IPS DF 4.7 (cell line): ENCODE measurements around the gene URI1.

Experiments used
- DNase-seq: peaks from one replicate; pipeline ENCODE4 v3.0.0-alpha.2; 2013; ENCODE audit warnings: low spot score; ENCODE audit errors: extremely low read depth

URI1 gene

GRCh38 chr19:30052122-30053075, 110.4 kb downstream of the URI1 start:
- no peak for DNase-seq

GRCh38 chr19:30053558-30053957, 111.5 kb downstream of the URI1 start:
- DNase-seq, result no peak

GRCh38 chr19:30054210-30054609, 112.2 kb downstream of the URI1 start:
- DNase-seq, result no peak

- no peak for DNase-seq
Measured at GRCh38 chr19:30056580-30056979, 114.5 kb downstream of the URI1 start.

- DNase-seq, result no peak
Measured at GRCh38 chr19:30059741-30060457, 117.9 kb downstream of the URI1 start.

GRCh38 chr19:30060531-30061222, 118.6 kb downstream of the URI1 start:
- DNase-seq, result no peak

- no peak for DNase-seq
Measured at GRCh38 chr19:30061223-30062064, 119.4 kb downstream of the URI1 start.

- no peak for DNase-seq
Measured at GRCh38 chr19:30062065-30062906, 120.2 kb downstream of the URI1 start.

- DNase-seq, result no peak
Measured at GRCh38 chr19:30062907-30063649, 121.0 kb downstream of the URI1 start.

- no peak for DNase-seq
Measured at GRCh38 chr19:30063650-30064347, 121.8 kb downstream of the URI1 start.

GRCh38 chr19:30064348-30064699, 122.3 kb downstream of the URI1 start:
- DNase-seq, result no peak

GRCh38 chr19:30064771-30065494, 122.9 kb downstream of the URI1 start:
- DNase-seq, result no peak

GRCh38 chr19:30065680-30066606, 123.9 kb downstream of the URI1 start:
- no peak for DNase-seq
